ENCODE measurements around the gene B3GNT3.

Gene B3GNT3

DNA sequence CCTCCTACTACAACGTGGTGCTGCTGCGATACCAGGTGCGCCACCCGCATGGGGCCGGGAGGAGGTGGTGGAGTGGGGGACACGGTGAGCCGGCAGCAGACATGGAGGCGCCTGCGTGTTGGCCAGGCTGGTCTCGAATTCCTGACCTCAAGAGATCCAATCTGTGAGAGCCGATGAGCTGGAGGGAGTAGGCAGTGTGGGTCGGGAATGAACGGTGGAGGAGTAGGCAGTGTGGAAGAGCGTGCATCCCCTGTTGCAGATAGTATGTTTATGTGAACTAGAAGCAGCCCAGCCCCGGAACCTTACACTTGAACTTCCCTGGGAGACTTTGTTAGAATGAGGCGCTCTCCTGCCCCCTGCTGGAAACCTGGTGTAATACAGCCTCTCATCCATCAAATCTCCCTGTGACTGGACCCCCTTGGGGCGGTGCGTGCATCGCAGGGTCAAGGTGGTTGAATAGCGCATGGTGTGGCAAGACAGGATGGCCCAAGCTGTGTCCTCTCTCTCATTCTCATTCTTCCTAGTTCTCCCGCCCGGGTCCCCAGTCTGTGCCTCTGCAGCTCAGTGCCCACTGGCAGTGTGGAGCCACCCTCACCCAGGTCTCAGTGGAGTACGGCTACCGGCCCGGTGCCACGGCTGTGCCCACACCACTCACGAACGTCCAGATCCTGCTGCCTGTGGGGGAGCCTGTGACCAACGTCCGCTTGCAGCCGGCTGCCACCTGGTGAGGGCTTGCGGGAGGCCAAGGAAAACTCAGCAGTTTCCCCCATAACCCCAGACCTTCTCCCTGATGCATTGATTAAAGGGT, 10.5 kb upstream of the B3GNT3 start:
- H3K36me3 ChIP-seq (ENCODE audit: low read depth), result no peaks in the 10 kb centered on the region

DNA sequence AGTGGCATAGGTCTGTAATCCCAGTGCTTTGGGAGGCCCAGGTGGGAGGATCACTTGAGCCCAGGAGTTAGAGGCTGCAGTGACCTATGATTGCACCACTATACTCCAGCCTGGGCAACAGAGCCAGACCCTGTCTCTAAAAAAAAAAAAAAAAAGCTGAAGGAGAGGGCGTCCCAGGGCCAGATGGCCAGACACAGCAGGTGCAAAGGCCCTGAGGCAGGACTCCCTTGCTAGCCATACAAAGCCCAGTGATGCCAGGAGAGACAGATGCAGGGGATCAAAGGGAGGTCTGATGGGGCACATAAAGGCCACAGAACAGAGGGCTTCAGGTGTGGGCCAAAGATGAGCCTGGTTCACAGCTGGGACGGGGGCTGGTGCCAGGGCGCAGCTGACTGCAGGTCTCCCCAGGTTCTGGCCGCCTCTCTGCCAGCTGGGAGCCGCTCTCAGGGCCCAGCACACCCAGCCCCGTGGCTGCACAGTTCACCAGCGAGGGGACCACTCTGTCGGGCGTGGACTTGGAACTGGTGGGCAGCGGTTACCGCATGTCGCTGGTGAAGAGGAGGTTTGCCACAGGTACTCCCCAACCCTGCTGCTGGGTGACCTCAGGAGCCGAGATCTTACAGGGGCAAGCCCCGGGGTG, 7.5 kb upstream of the B3GNT3 start:
- Histone ChIP-seq H3K36me3 (ENCODE audit: low read depth) (no peaks in the 10 kb centered on the region), H3K27ac (ENCODE audit: poor library complexity, severe bottlenecking) (no peak overlapping the region), H3K4me3 (ENCODE audit: severe bottlenecking) (no peak overlapping the region), H3K4me1 (ENCODE audit: insufficient read depth, poor library complexity, severe bottlenecking) (peaks cover 6% of the 10 kb centered on the region), H3K9me3 (ENCODE audit: severe bottlenecking) (no peaks in the 10 kb centered on the region), H3K27me3 (ENCODE audit: insufficient read depth, poor library complexity, severe bottlenecking) (no peaks in the 10 kb centered on the region)
- no peak for ATAC-seq (ENCODE audit: low read depth)
- no peak for DNase-seq (ENCODE audit: low spot score)
- TF ChIP-seq, protein P1, sequence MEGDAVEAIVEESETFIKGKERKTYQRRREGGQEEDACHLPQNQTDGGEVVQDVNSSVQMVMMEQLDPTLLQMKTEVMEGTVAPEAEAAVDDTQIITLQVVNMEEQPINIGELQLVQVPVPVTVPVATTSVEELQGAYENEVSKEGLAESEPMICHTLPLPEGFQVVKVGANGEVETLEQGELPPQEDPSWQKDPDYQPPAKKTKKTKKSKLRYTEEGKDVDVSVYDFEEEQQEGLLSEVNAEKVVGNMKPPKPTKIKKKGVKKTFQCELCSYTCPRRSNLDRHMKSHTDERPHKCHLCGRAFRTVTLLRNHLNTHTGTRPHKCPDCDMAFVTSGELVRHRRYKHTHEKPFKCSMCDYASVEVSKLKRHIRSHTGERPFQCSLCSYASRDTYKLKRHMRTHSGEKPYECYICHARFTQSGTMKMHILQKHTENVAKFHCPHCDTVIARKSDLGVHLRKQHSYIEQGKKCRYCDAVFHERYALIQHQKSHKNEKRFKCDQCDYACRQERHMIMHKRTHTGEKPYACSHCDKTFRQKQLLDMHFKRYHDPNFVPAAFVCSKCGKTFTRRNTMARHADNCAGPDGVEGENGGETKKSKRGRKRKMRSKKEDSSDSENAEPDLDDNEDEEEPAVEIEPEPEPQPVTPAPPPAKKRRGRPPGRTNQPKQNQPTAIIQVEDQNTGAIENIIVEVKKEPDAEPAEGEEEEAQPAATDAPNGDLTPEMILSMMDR (IDR thresholded peaks at IDR 0.05; ENCODE audit: poor library complexity, severe bottlenecking), result no peak

More for the DNA sequence above, 10.5 kb upstream of the B3GNT3 start:
- peak; percentile 11; the same call in 1 of the 3 replicates for ATAC-seq (ENCODE audit: low read depth)
- H3K27me3 ChIP-seq (ENCODE audit: insufficient read depth, poor library complexity, severe bottlenecking), result no peaks in the 10 kb centered on the region
- no peaks in the 10 kb centered on the region for H3K4me1 ChIP-seq (ENCODE audit: insufficient read depth, poor library complexity, severe bottlenecking)
- TF ChIP-seq, protein P1 (IDR thresholded peaks at IDR 0.05; ENCODE audit: poor library complexity, severe bottlenecking), result peak; percentile 77
- no peak for DNase-seq (ENCODE audit: low spot score)
- H3K27ac ChIP-seq (ENCODE audit: poor library complexity, severe bottlenecking), result no peak overlapping the region
- H3K4me3 ChIP-seq (ENCODE audit: severe bottlenecking), result no peak overlapping the region
- no peaks in the 10 kb centered on the region for H3K9me3 ChIP-seq (ENCODE audit: severe bottlenecking)

DNA sequence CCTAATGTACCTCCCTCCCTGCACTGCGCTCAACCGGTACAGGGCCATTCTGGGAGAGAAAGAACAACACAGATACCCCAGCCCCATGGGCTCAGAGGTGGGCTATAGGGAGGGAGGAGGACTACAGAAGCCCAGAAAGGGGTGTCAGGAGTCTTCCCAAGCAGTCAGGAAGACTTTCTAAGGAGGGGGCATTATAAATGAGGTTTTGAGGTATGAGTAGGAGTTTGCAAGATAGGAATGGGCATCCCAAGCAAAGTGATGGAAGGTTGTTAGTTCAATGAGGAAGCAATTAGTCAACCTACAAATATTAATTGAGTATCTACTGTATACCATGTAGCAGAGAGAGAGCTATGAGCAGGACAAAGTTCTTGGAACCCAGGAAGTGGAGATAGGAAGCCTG, 6.3 kb upstream of the B3GNT3 start:
- Histone ChIP-seq H3K27me3 (ENCODE audit: insufficient read depth, poor library complexity, severe bottlenecking) (no peaks in the 10 kb centered on the region), H3K27ac (ENCODE audit: poor library complexity, severe bottlenecking) (no peak overlapping the region), H3K4me3 (ENCODE audit: severe bottlenecking) (no peak overlapping the region), H3K36me3 (ENCODE audit: low read depth) (no peaks in the 10 kb centered on the region), H3K4me1 (ENCODE audit: insufficient read depth, poor library complexity, severe bottlenecking) (peaks cover 6% of the 10 kb centered on the region), H3K9me3 (ENCODE audit: severe bottlenecking) (no peaks in the 10 kb centered on the region)
- DNase-seq (ENCODE audit: low spot score) (no peak), ATAC-seq (ENCODE audit: low read depth) (no peak)
- TF ChIP-seq, protein P1 (IDR thresholded peaks at IDR 0.05; ENCODE audit: poor library complexity, severe bottlenecking), result no peak

DNA sequence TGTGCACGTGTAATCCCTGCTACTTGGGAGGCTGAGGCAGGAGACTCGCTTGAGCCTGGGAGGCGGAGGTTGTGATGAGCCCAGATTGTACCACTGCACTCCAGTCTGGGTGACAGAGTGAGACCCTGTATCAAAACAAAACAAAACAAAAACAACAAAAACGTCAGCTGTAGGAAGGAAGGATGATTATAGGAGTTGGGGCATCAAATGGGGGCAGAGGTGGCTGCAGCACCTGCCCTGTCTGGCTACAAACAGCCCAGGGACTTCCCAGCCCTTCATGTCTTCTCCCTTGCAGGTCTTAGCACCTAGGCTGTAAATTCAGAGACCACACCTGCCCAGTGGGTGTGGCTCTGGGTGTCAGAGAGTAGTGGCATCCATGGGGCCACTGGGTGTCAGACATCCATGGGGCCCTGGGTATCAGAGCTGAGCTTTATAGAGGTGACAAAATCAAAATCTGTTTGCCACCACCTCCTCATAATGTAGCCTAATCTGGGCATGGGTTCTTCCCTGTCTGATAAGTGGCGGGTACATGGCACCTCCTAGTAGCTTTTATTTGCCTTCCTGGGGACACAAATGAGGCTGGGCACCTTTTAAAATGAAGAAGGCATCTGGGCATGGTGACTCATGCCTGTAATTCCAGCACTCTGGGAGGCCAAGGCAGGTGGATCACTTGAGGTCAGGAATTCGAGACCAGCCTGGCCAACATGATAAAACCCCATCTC, 4.7 kb upstream of the B3GNT3 start:
- Histone ChIP-seq H3K27ac (ENCODE audit: poor library complexity, severe bottlenecking) (no peak overlapping the region), H3K9me3 (ENCODE audit: severe bottlenecking) (no peaks in the 10 kb centered on the region), H3K27me3 (ENCODE audit: insufficient read depth, poor library complexity, severe bottlenecking) (no peaks in the 10 kb centered on the region), H3K4me1 (ENCODE audit: insufficient read depth, poor library complexity, severe bottlenecking) (peaks cover 9% of the 10 kb centered on the region), H3K36me3 (ENCODE audit: low read depth) (no peaks in the 10 kb centered on the region), H3K4me3 (ENCODE audit: severe bottlenecking) (no peak overlapping the region)
- ATAC-seq (ENCODE audit: low read depth) (no peak), DNase-seq (ENCODE audit: low spot score) (no peak)
- TF ChIP-seq, protein P1 (IDR thresholded peaks at IDR 0.05; ENCODE audit: poor library complexity, severe bottlenecking), result no peak

Measured in RWPE2 (cell line).